Uterus (tissue), 2 donors: Measurements from ENCODE around the gene MEIS3.

Experiments
- CTCF ChIP-seq, 4 experiments: fragments of 200-600 bp in 2 of 4; fragments of 450-650 bp in 2 of 4; sonication (generic) in 2 of 4; IDR thresholded peaks; one replicate each; pipeline ENCODE4 v1.5.1; 2016 to 2019; ENCODE audit warnings: antibody characterized with exemption in 4 of 4, mild to moderate bottlenecking in 2 of 4, moderate library complexity in 1 of 4
- POLR2A ChIP-seq, 2 donors: fragments of 450-650 bp; IDR thresholded peaks; one replicate each; pipeline ENCODE4 v1.6.1; 2016; ENCODE audit warnings: antibody characterized with exemption in 2 of 2, mild to moderate bottlenecking in 1 of 2, moderate library complexity in 1 of 2

- TF ChIP-seq CTCF (IDR thresholded peaks at IDR 0.05): no peak
- TF ChIP-seq POLR2A (IDR thresholded peaks at IDR 0.05): no peak
These were observed 62.4 kb downstream of the MEIS3 start for GRCh38 chr19:47356900-47357299.
